Choroid plexus epithelial cell (primary cell): ENCODE results near the gene TMEM109.
A peak's percentile ranks its signal among the peaks of the same experiment; 100 is the strongest.

Experiments
- DNase-seq: peaks from one replicate; pipeline ENCODE4 v3.0.0-alpha.2; 2010; ENCODE audit warnings: low read depth
- H3K4me3 ChIP-seq: 2 replicates; pipeline ENCODE4 v1.5.1; 2011; ENCODE audit warnings: low read depth, mild to moderate bottlenecking, control low read depth, low read length, moderate library complexity
- TF ChIP-seq, protein P1 (sequence below): conservative IDR thresholded peaks from 2 replicates; pipeline ENCODE4 v1.5.1; 2011; ENCODE audit warnings: low read depth, mild to moderate bottlenecking, control low read depth, inconsistent platforms, low read length, moderate library complexity

The TMEM109 gene, protein sequence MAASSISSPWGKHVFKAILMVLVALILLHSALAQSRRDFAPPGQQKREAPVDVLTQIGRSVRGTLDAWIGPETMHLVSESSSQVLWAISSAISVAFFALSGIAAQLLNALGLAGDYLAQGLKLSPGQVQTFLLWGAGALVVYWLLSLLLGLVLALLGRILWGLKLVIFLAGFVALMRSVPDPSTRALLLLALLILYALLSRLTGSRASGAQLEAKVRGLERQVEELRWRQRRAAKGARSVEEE

DNA sequence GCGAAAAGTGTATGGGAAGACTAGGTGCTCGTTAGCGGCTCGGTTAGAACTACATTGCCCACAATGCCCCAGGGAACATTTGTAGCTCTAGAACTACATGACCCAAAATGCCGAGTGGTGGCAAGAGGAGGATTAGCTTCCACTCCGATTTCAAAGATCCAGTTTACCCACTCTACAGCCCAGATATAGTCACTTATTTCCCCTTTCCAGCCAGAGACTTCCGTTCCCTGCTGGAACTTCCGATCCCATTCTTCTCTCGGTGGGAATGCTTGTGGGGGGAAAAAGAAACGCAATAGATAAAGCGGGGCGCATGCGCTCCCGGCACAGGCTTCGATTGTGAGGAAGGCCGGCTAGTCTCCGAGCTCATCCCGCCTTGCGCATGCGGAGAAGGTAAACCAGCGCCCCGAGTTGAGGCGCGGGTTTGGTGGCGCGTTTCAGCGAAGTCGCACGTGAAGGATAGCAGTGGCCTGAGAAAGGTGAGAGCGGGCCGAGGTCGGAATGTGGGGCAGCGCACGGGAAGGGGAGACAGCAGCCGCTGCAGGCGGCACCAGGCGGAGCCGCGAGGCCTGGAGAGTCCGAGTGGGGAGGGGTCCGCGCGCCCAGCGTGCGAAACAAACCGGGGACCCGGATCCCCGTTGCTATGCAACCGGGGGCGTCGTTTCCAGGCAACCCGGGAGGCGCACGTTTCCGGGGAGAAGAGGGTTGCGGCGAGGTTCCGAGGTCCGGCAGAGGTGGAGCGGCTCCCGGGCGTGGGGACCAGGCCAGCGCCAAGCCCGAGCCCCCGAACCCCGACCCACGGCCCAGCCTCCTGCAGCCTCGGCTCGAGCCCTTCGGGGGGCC is at the start of gene TMEM109:
TSS of gene TMEM109 (plus strand) at position 366 of the 840 bp plus-strand sequence. CDS start 5,536 bp downstream, outside the sequence.
- peak; percentile 91 for DNase-seq
- TF ChIP-seq, protein P1, sequence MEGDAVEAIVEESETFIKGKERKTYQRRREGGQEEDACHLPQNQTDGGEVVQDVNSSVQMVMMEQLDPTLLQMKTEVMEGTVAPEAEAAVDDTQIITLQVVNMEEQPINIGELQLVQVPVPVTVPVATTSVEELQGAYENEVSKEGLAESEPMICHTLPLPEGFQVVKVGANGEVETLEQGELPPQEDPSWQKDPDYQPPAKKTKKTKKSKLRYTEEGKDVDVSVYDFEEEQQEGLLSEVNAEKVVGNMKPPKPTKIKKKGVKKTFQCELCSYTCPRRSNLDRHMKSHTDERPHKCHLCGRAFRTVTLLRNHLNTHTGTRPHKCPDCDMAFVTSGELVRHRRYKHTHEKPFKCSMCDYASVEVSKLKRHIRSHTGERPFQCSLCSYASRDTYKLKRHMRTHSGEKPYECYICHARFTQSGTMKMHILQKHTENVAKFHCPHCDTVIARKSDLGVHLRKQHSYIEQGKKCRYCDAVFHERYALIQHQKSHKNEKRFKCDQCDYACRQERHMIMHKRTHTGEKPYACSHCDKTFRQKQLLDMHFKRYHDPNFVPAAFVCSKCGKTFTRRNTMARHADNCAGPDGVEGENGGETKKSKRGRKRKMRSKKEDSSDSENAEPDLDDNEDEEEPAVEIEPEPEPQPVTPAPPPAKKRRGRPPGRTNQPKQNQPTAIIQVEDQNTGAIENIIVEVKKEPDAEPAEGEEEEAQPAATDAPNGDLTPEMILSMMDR, result no peak
- peak within 1 kb of the TSS; percentile 81 for H3K4me3 ChIP-seq

- no peak for DNase-seq
- H3K4me3 ChIP-seq, result no peak overlapping the region
- TF ChIP-seq, protein P1, result no peak
Measured at GRCh38 chr11:60864856-60865513, 49.0 kb upstream of the TMEM109 start.

DNA sequence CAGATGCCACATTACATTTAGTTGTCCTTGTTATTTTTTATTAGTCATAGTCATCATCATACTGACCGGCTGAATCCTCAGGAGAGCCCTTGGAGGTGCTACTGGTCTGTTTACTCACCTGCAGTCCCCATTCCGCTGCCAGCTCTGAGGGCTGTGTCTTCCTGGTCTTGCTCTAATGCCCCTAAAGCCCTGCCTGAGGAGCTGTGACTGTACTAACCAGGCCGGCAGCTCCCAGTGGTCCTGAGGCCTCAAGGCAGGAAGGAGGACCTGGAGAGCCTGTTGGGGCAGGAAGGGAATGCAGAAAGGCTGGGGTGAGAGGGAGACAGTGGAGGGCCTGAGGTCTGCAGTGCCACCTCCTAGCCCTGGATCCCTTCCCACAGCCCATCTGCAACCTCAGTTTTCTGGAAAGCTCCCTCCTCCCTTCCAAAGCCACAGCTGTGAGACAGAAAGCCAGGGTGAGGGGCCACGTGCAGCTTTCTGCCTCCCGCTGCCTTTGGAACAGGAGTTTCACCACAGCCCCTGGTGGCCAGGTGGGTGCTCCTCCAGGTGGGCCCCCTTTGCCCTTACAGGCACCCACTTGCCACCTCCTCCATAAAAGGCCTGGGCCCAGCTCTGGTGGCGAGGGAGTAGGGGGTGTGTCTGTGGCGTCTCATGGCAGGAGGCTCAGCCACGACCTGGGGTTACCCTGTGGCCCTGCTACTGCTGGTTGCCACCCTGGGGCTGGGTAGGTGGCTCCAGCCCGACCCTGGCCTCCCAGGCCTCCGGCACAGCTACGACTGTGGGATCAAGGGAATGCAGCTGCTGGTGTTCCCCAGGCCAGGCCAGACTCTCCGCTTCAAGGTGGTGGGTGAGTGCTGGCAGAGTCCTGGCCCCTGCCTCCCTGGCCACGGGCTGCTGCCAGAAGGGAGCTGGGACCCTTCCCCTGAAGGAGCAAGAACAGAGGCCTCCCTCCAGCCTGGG is 46.8 kb upstream of the TMEM109 start, which contains the start of gene ZP1:
TSS of gene ZP1 (plus strand) at position 632 of the 960 bp plus-strand sequence. CDS start at position 652, 20 bp downstream.
- DNase-seq, result no peak
- no peak within 1 kb of the TSS for H3K4me3 ChIP-seq
- TF ChIP-seq, protein P1, result no peak

- TF ChIP-seq, protein P1, result no peak
- no peak overlapping the region for H3K4me3 ChIP-seq
- DNase-seq, result no peak
Measured at GRCh38 chr11:60867871-60868681, 45.9 kb upstream of the TMEM109 start.

GRCh38 chr11:60868682-60869450 is 45.1 kb upstream of the TMEM109 start:
- no peak overlapping the region for H3K4me3 ChIP-seq
- TF ChIP-seq, protein P1, result no peak
- no peak for DNase-seq
